DND-41 (cell line): Measurements from ENCODE around the gene CCDC116.

Experiments used
- CTCF ChIP-seq: IDR thresholded peaks from 2 replicates; pipeline ENCODE4 v1.5.1; 2012; ENCODE audit warnings: borderline replicate concordance, low read length, moderate library complexity, mild to moderate bottlenecking; ENCODE audit not compliant: poor library complexity, severe bottlenecking; ENCODE audit errors: extremely low read depth
- EZH2 ChIP-seq: IDR thresholded peaks from 3 replicates; pipeline ENCODE4 v1.6.1; 2012; ENCODE audit warnings: borderline replicate concordance, low read depth, mild to moderate bottlenecking, moderate library complexity, low read length, inconsistent platforms; ENCODE audit not compliant: severe bottlenecking

GRCh38 chr22:21585389-21585788, 47.2 kb upstream of the CCDC116 start:
- TF ChIP-seq CTCF: no peak
- no peak for TF ChIP-seq EZH2
